DMS79 treated with DMSO at 0.1 percent for 48 hours (cell line): ENCODE results near the gene TACR2.

ENCODE experiments used
- DNase-seq: peaks from one replicate; lab custom pipeline; 2025; lab: John Stamatoyannopoulos, UW

Gene TACR2

GRCh38 chr10:69374242-69374641 is 42.5 kb downstream of the TACR2 start:
- DNase-seq = peak; percentile 15

GRCh38 chr10:69372126-69372980 is 44.4 kb downstream of the TACR2 start:
- no peak for DNase-seq

GRCh38 chr10:69367469-69367868 is 49.2 kb downstream of the TACR2 start:
- DNase-seq = no peak

- DNase-seq = no peak
Measured at GRCh38 chr10:69366738-69367137, 50.0 kb downstream of the TACR2 start.

GRCh38 chr10:69364232-69364940 is 52.3 kb downstream of the TACR2 start:
- no peak for DNase-seq

- DNase-seq = no peak
Measured at GRCh38 chr10:69363666-69364065, 53.1 kb downstream of the TACR2 start.

- no peak for DNase-seq
Measured at GRCh38 chr10:69362471-69362954, 54.2 kb downstream of the TACR2 start.

GRCh38 chr10:69361303-69361614 is 55.5 kb downstream of the TACR2 start:
- DNase-seq = no peak

GRCh38 chr10:69360485-69361302 is 56.0 kb downstream of the TACR2 start:
- peak; percentile 55 for DNase-seq

- DNase-seq = no peak
Measured at GRCh38 chr10:69359594-69359993, 57.1 kb downstream of the TACR2 start.

- DNase-seq = no peak
Measured at GRCh38 chr10:69359148-69359547, 57.6 kb downstream of the TACR2 start.

GRCh38 chr10:69358148-69358795 is 58.4 kb downstream of the TACR2 start:
- no peak for DNase-seq

GRCh38 chr10:69356187-69356586 is 60.5 kb downstream of the TACR2 start:
- DNase-seq = no peak

- no peak for DNase-seq
Measured at GRCh38 chr10:69353977-69354635, 62.6 kb downstream of the TACR2 start.
